Heart left ventricle (tissue), 16 donors: ENCODE data around the gene PBX1. TPM values are rescaled to one million over a fixed set of nuclear protein-coding genes. Genes with fewer than 3 reads are reported as not detected.

Source experiments
- ATAC-seq, 4 donors: fragments of 200-7000 bp; cut with Tn5 transposase; one replicate each; pipeline ENCODE4 v1.9.1; 2020 to 2022; ENCODE audit warnings: moderate library complexity in 4 of 4, mild to moderate bottlenecking in 3 of 4, moderate number of reproducible peaks in 1 of 4
- DNase-seq, 5 donors: peaks; one replicate each; pipeline ENCODE4 v3.0.0-alpha.2; 2020
- H3K27ac ChIP-seq, 12 donors: fragments of 200-600 bp; sonication (generic) in 4 of 12; one replicate each; pipeline versions ENCODE4 v1.5.0 to v1.8.0; 2016 to 2022; ENCODE audit warnings: mild to moderate bottlenecking in 2 of 12
- H3K27me3 ChIP-seq, 9 donors: fragments of 200-600 bp; sonication (generic) in 2 of 9; one replicate each; pipeline versions ENCODE4 v1.5.1 to v1.8.0; 2016 to 2022; ENCODE audit warnings: mild to moderate bottlenecking in 3 of 9
- H3K36me3 ChIP-seq, 9 donors: fragments of 200-600 bp; sonication (generic) in 2 of 9; one replicate each; pipeline versions ENCODE4 v1.5.0 to v1.8.0; 2018 to 2022; ENCODE audit warnings: mild to moderate bottlenecking in 2 of 9
- H3K4me1 ChIP-seq, 12 donors: fragments of 200-600 bp; sonication (generic) in 4 of 12; one replicate each; pipeline versions ENCODE4 v1.5.0 to v1.8.0; 2016 to 2022; ENCODE audit warnings: mild to moderate bottlenecking in 3 of 12
- H3K4me3 ChIP-seq, 12 donors: fragments of 200-600 bp; sonication (generic) in 4 of 12; one replicate each; pipeline versions ENCODE4 v1.5.0 to v1.8.0; 2017 to 2022; ENCODE audit warnings: mild to moderate bottlenecking in 9 of 12, moderate library complexity in 4 of 12
- H3K9me3 ChIP-seq, 12 donors: fragments of 200-600 bp; sonication (generic) in 4 of 12; one replicate each; pipeline versions ENCODE4 v1.5.0 to v1.8.0; 2016 to 2022; ENCODE audit warnings: mild to moderate bottlenecking in 1 of 12
- CTCF ChIP-seq, 12 donors: fragments of 200-600 bp; sonication (generic) in 4 of 12; IDR thresholded peaks; one replicate each; pipeline versions ENCODE4 v1.5.0 to v1.8.0; 2018 to 2022; ENCODE audit warnings: antibody characterized with exemption in 12 of 12, mild to moderate bottlenecking in 5 of 12
- POLR2A ChIP-seq, 2 donors: fragments of 450-650 bp; IDR thresholded peaks; one replicate each; pipeline ENCODE4 v1.6.1; 2017; ENCODE audit warnings: antibody characterized with exemption in 2 of 2, mild to moderate bottlenecking in 2 of 2, moderate library complexity in 2 of 2
- WGBS, 4 donors: extraction: QIAGEN DNeasy Blood & Tissue Kit in 2 of 4; methylation state at CpG; one replicate each; pipeline versions ENCODE4 v1.1.5 to v1.1.7; 2013 to 2018; 5-methylcytosine and 5-hydroxymethylcytosine counted together
- intact Hi-C, 10 donors: fragments of 100-400 bp; cut with DNase I; formaldehyde crosslinking; loops; one replicate each; pipeline versions ENCODE4 v1.11.1 to v1.14.2; 2022
- polyA plus RNA-seq, 2 donors: library from polyadenylated mRNA; stranded (reverse); fragments of 200-250 nt; gene quantifications; one replicate each; pipeline ENCODE4 v1.2.3, GENCODE V29; 2013
- total RNA-seq, 9 donors: library from RNA; depleted of rRNA in 2 of 9; stranded (reverse); fragments of >200 nt in 2 of 9; fragmentation: NEBNext Ultra II Directional in 3 of 9; extraction: Animal tissue kit (Norgen Biotek cat#: 25700) in 3 of 9; gene quantifications; one replicate each; pipeline versions ENCODE4 v1.1.0 to v1.2.4, GENCODE V29; 2016 to 2023
- donor health status: ischemic (EF 13 %, LVEDD 7.1; RV severe dilation, severe dysfunction).
- donor health status: healthy with polysubstance abuse.
- donor health status: DM: no; HTN: yes; CAD: no.
- donor health status: DM: no; HTN: no; CAD: no.
- donor health status: ischemic (EF 25% LVEDD 6.9; RV normal size, moderate dysfunction).
- donor health status: ischemic (EF 25% LVEDD 5.7; RV mildly dilated, moderate dysfunction).
- donor health status: healthy.
- donor health status: DM: yes; HTN: yes; CAD: no.
- donor health status: ischemic (EF 35%, LVEDD 5.7; RV mildly dilated, moderate dysfunction).
- donor health status: nonischemic (EF 11% LVEDD 7.7; RV severe dilation, severe dysfunction).
- donor health status: DM: yes; HTN: yes; CAD: no.
- donor health status: PGD.
- donor health status: ischemic (EF 29% LVEDD 5.4; RV normal size, mild dysfunction).
- donor health status: nonischemic (EF 23%, LVEDD 6.1; RV moderate dilation, normal function).

Gene PBX1
- total and polyA plus RNA-seq, 11 donors: 15.2 to 78.2 (median 59.1) TPM

- Histone ChIP-seq H3K27ac (no peak overlapping the region), H3K4me3 (no peak overlapping the region), H3K4me1 (peaks cover 0 to 50% (median 19%) of the 10 kb centered on the region in 12 donors), H3K36me3 (peaks cover 0 to 30% (median 0%) of the 10 kb centered on the region in 9 donors), H3K9me3 (no peaks in the 10 kb centered on the region), H3K27me3 (no peaks in the 10 kb centered on the region)
- intact Hi-C loops: no loop called here
- TF ChIP-seq CTCF (IDR thresholded peaks at IDR 0.05): no peak
- no peak for TF ChIP-seq POLR2A (IDR thresholded peaks at IDR 0.05)
- DNase-seq (no peak), ATAC-seq (no peak)
- WGBS, 4 donors: 87 to 92% (median 89%) methylated on average over 9 of the region's 9 CpGs
These were observed 282.0 kb downstream of the PBX1 start for GRCh38 chr1:164840936-164841335.

GRCh38 chr1:164841702-164842465 is 282.9 kb downstream of the PBX1 start:
- Histone ChIP-seq H3K27ac (peak overlapping the region in 1 of 12 donors; percentile 33), H3K27me3 (no peaks in the 10 kb centered on the region), H3K9me3 (no peaks in the 10 kb centered on the region), H3K36me3 (peaks cover 0 to 35% (median 4%) of the 10 kb centered on the region in 9 donors), H3K4me1 (peaks cover 0 to 48% (median 16%) of the 10 kb centered on the region in 12 donors), H3K4me3 (no peak overlapping the region)
- ATAC-seq (peak in 2 of 4 donors; percentile 38 to 41), DNase-seq (no peak)
- 59 to 75% (median 69%) methylated on average over 11 to 14 of the region's 14 CpGs for WGBS, 4 donors
- intact Hi-C loops: no loop called here
- TF ChIP-seq CTCF (IDR thresholded peaks at IDR 0.05): no peak
- no peak for TF ChIP-seq POLR2A (IDR thresholded peaks at IDR 0.05)

DNA sequence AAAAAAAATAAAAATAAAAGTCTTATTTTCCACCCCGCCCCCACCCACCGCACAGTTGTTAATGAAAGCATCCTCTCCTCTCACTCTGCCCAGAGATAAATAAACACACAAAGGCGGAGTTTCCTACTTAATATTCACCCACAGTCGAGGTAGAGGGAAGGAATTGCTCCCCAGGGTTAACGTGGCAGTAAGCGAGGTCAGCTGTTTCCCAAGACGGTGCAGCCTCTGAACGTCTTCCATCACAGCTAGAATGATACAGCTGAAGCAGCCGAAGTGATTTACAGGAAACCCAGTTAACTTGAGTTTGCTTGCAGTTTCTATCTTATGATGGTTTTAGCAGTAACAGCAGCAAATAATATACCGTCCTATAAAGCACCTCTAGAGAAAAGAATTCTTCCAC is 283.9 kb downstream of the PBX1 start:
- H3K4me3 ChIP-seq: peak overlapping the region in 1 of 12 donors; percentile 3
- no peak for ATAC-seq
- intact Hi-C loops: no loop called here
- peaks cover 0 to 49% (median 17%) of the 10 kb centered on the region in 12 donors for H3K4me1 ChIP-seq
- peaks cover 0 to 43% (median 8%) of the 10 kb centered on the region in 9 donors for H3K36me3 ChIP-seq
- no peaks in the 10 kb centered on the region for H3K27me3 ChIP-seq
- no peak for TF ChIP-seq CTCF (IDR thresholded peaks at IDR 0.05)
- peak overlapping the region in 1 of 12 donors; percentile 49 for H3K27ac ChIP-seq
- DNase-seq: no peak
- 45 to 60% (median 56%) methylated on average over 10 of the region's 10 CpGs for WGBS, 4 donors
- H3K9me3 ChIP-seq: no peaks in the 10 kb centered on the region

GRCh38 chr1:164843743-164844500 is 284.9 kb downstream of the PBX1 start:
- 89 to 94% (median 91%) methylated on average over 3 of the region's 3 CpGs for WGBS, 4 donors
- DNase-seq: no peak
- H3K36me3 ChIP-seq: peaks cover 0 to 45% (median 13%) of the 10 kb centered on the region in 9 donors
- intact Hi-C loops: no loop called here
- H3K4me3 ChIP-seq: no peak overlapping the region
- ATAC-seq: no peak
- TF ChIP-seq POLR2A (IDR thresholded peaks at IDR 0.05) (no peak), CTCF (IDR thresholded peaks at IDR 0.05) (no peak)
- no peaks in the 10 kb centered on the region for H3K9me3 ChIP-seq
- peak overlapping the region in 1 of 12 donors; percentile 49 for H3K27ac ChIP-seq
- no peaks in the 10 kb centered on the region for H3K27me3 ChIP-seq
- H3K4me1 ChIP-seq: peaks cover 0 to 49% (median 17%) of the 10 kb centered on the region in 12 donors
